NOMO-1 treated with dmso at 0.1 percent for 144 hours (cell line): Measurements from ENCODE around the gene ZEB2.

Source experiments
- DNase-seq: peaks from one replicate; lab custom pipeline; 2025; ENCODE audit not compliant: unreplicated experiment; lab: John Stamatoyannopoulos, UW

Gene ZEB2

DNA sequence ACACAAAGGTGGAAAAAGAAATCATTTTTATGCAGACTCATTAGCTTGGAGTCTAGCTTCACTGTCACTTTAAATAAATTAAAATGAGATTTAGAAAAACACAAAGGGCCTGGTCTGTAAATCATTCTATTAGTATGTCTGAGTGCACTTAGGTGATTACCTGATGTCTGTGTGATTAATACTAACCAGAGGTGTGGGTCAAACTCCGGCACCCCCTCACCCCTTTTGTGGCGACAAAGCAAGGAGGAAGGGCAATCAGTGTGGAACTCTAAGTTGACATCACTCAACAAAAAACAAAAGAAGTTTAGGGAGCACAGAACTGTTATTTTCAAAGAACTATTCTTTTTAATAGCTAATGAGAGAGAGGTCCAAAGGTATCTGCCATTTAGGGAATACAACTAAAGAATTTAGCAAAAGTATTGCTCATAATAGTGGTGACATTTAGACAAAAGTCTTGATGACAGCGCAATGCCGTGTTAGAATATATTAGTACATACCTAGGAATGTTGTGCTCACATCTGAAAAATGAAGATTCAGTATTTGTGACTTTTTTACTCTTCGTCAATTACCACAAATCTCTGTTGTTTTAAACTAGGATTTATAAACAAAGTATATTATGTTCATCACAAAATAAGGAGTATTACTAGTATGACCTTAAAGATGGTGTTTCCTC lies 66.3 kb downstream of the ZEB2 start:
- DNase-seq: no peak

DNA sequence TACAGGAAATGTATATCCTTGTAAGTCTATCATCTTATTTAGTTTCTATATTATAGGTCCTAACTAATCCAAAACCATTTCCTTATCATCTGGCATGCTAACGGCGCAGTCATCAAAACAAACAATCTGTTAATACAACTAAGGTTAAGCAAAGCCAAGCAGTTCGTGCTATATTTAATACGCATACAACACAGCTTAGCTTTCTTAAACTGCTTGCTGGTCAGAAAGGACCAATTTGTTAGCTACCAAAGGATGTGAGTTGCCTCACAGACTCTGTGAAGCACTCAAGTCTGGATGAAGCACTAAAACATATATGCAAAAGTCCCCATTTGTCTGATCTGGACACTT lies 67.0 kb downstream of the ZEB2 start:
- no peak for DNase-seq

DNA sequence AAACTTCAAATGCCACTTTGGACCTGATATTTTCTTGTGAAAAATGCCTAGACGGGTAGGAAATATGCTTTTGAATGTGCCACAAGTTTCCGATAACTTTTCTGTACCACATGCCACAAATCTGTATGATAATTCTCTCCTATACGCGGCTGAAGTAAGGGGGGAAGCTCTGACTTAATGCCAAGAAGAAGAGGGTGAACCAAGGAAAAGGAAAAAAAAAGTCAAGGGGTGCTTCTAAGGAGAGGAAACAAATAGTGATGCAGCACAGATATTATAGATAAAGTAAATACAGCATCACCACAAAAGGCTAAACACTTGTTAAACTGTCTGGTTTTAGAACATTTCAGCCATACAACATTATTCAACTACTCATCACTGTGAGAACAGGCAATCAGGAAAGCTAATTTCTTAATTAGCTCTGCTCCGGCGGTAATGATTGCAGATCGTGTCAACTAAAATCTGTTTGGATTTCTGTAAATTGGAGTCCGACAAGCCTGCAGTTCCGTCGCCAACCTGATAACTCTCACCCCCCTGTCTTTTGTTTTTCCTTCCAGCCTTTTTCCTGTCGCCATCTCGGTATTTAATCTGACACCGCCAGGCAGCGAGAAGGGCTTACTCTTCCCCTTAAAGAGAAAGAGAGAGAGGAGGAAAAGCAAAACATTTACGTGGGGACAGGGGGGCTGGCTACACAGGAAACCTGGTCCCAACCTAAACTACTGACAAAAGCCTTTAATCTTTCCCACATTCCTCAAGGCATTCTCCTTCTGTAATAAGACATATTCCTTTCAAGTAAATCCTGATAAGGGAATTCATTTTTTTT lies 67.5 kb downstream of the ZEB2 start:
- DNase-seq: no peak

DNA sequence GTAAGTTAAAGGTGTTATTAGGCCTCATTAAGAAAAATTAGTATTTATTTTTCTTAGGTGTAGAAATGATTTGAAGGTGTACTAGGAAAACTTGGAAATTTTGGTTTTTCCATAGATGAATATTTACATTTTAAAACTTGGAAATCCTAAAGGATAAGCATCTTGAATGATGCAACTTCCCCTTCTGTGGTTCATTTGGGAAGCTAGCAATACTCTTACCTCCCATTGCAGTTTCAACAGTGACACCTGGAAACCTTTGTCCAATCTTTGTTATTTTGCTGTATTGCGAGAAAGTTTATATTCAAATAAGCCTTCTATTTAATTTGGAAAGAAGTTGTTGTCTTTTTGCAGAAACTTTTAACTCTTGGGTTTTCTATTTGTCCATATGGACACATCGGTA lies 68.5 kb downstream of the ZEB2 start:
- DNase-seq: no peak

DNA sequence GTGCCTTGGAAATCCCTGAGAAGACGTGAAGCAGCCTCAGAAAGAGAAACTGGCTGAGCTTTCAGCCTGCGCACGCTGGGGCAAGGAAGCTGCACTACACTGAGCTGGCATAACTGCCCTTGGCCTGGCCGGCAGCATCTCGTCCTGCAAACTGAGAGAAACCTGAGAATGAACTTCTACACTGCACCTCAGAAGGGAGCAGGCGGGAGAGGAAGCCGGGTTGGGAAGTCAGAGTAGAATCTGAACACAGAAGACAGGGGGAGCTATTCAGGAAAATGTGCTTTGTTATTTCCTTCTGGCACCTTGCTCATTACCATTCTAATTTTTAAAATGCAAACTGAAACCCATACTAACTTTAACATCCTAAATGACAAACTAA lies 70.9 kb downstream of the ZEB2 start:
- no peak for DNase-seq

DNA sequence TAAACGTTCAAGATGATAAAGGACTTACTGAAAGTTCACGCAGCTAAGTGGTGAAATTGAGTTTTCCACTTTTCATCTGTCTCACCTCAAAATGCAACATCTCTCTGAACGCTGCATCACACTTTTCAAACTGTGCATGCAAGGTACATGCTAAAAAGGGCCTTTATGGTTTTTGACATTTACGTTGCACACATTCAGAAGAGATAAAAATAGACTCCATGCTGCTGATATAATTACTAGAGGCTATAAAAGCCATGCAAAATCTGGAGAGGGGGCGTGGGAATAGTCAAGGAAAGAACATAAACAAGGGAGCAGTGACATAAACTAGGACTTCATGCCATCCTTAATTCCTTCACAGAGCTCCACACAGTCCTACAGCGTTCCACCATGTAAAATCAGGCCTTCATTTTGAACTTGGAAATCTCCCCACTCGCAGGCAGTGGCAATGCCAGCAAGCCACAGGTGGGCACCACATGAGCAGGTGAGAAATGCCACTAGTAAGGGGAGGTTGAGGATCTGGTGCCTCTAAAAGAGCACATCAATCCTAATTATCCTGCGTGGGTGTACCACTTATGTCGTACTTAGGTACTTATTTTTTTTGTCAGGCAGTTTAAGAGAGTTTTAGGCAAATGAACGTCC lies 71.4 kb downstream of the ZEB2 start:
- no peak for DNase-seq

DNA sequence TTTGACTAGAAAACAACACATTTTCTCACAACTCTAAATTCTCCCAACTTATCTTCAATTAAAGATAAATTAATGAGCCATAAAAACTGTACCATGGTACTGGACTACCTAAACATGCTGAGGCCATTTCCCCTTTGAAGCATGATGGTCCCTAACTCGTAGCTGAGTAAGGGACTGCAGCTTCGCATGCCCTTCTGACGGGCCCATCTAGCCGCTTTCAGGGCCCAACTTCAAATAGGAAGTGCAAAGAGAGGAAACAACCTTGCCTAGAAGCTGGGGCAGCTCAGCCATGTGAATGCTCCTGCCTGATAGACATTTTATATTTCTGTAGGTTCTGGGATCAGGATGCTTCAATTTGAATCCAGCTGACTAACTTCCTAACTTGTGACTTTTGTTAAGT lies 72.4 kb downstream of the ZEB2 start:
- DNase-seq: no peak

DNA sequence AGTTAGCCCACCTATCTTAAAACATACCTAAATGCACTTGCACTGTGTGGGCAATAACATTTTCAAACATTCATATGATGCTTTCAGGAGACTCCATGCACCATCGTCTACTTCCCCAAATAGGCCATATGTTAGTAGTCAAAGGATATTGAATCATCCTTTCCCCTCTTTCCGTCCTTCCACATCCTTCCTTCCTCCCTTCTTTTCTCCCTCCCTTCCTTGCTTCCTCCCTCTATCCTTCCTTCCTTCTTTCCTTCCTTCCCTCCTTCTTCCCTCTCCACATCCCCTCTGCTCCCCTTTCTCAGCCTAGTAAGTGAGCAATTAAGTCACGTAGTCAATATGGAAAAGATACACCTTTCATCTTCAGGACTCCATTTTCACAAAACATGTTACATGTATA lies 73.8 kb downstream of the ZEB2 start:
- DNase-seq: no peak

DNA sequence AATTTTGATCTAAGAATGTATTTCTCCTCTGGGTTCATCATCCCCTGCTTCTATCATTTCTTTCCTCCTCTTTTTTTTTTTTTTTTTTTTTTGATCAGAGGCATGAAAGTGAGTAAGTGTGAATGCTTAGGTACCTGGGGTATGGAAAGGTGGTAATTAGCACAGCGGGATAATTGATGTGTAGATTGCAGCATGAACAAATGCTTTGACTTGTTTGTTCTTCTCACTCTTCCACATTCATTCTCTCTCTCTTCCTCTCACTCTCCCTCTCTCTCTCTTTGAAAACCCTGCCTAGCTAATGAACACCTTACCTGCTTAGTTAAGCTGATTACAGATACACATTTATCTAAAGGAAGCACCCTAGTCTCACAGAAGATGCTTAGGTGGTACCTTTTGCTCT lies 74.7 kb downstream of the ZEB2 start:
- DNase-seq: no peak

DNA sequence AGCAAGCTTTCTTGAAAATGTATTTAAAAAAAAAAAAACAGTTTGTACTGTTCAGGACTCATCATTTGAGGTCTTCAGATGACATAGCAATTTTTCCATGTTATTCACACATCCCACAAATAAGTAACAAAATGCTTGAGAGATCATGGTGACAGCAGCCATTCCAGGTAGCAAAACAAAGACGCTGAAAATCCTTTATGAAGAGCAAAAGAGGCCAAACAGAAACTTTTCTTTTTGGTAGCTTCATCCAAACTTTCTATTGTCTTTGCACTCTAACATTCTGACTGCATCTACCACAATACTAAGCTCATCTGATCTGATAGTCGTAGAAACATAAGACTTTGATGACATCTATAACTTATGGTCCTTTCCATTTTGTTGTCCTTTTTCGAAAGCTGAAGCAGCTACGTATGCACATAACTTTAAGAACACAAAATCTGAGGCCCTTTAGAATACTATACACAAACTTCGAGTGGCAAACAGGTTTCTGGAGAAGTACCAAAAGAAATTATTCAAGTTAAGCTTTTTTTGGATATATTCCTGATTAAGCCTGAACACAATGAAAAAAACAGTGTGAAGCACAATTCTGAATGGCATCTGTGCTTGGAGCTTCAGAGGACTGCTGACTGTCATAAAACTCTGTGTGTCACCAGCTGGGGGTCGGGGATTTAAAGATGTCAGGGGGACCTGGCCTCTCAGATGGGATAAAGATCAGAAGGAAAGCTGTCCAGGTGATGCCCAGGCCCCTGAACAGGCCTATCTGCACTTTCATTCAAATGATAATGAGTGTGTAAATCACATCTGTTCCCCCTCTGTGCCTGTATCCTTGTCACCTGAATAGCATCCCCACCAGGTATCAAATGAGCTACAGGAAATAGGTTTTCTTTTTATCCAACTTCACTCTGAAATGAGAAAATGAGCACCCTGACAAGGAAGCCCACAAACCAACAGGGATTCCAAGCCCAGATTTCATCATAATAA lies 75.8 kb downstream of the ZEB2 start:
- no peak for DNase-seq

DNA sequence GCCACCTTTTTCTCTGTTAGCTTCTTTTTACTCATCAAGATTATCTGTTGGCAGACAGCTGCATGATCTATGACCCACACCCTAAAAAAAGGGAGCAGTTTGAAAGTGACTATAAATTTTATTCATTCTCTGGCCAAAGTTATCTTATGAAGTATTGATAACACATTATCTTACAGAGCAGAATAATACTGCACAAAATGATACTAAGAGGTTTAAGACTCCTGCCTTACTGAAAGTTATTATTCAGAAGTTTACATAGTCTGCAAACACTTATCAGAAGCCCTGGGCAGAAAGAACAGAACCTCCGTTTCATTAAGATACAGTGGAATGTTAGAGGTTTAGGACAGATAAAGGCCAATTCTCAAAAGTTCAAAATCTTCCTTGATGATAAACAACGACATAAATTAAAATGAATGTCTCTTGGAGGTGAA lies 78.2 kb downstream of the ZEB2 start:
- DNase-seq: no peak

DNA sequence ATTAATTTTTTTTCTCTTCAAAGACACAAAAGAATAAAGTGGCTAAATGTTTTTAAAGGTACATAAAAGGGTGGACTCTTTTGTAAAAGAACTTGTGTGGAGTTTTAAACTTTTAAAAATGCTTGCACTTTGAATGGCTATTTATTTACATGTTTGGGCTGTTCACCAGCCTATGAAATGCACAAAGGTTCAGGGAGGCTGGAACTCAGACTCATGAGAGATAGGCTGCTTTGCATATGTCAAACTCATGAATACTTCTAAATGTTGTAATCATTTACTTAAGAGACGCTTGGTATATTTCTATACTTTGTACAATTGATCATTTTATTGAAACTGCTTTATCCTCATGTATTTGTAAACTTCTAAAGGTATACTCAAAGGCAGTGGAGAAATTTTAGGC lies 79.9 kb downstream of the ZEB2 start:
- DNase-seq: no peak

DNA sequence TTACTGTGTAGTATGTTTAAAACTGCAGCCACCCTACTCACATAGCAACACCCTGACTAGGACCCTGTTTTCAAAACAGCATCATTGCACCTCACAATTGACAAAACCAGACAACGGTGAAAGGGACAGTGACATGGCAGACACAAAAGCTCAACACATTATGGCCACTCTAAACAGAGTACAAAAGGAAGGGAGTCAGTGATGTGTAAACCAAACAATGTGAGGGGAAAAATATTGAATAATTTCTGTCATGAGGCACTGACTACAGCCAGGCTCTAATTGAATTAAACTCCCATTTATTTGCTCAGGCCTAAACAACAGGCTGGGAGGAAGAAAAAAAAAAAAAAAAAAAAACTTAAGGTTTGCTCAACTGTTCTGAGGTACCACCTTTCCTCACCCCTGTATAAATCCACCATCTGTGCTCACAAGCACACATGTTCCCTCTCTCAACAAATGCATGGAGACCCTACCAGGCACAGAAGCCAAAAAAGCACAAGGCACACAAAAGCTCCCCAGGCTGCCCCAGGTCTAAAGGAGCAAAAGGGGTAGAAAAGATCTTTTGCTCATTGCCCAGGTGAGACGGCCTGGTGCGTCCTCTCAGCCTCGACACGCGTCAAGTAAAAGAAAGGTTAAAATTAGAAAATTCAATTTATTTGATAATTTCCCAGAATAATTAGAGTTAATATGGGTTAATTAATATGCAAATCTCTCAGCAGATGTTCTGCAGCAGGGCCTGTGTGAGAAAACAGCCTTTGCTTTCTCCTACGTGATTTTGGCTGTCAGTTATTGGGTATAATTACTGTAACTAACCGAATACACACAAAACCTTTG lies 80.9 kb downstream of the ZEB2 start:
- DNase-seq: no peak

DNA sequence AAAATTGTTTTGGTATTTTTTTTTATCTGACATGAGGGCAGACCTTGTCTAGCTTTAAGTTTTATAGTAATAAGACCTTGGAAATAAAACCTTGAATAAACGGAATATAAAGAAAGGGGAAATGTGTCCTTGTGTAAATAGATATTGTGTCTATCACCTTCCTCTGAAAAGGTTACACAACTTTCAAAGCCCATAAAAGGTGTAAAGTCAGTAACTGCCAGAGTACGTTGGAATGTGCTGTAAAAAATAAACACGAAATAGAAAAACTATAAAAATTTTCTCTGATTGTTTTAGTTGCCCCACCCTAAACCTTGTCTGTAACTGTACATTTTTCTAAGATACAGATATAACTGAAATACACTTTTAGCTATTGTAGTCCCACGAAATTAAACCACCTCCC lies 82.3 kb downstream of the ZEB2 start:
- peak; percentile 6 for DNase-seq

DNA sequence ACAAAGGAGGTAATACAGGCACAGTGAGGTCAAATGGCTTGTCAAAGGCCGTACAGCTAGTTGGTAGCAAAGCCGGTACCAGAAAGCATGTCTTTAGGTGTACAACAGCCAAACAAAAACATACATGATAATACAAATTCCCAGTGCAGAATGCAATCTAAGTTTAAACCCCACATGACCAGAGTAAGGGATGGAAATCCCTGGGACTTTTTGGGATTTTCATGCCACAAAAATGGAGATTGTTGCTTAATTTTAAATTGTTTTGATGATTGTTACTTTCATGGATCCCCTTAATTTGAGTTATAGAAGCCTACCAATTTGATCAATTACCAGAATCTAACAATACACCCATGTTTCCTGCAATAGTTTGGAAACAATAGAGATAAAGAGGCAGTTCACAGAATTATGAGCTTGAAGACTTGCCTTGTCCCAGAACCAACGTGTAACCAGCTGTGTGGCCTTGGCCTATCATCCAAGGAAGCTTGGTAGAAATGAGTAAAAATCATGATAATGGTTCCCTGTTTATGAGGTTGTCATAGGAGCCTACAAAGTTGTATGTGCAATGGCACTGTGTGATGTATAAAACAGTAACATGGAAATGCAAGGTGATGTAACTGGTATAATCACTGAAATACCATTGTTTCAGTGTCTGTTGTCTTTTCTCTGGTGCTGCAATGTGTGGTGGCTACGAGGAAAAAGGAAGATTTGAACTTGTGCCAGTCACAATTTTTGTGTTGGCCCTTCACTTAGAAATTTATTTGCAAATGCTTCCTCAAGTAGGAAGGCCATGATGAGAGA lies 85.3 kb downstream of the ZEB2 start:
- no peak for DNase-seq

DNA sequence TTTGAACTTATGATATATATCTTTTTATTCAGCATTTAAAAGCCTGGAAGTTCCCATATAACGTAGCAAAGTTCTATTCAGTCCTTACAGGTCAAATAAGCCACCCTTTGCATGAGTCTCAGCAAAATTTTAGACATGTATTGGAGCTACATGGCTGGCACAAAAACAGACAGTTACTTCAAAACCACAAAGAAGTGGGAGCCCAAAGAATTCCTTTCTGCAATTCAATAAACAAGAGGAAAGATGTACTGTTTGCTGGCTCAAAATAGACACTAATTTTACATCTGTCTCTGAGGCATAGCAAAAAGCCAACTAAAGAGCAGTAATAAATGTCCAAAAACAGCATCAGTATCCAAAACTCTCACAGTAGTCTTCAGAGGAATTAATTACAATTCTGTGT lies 87.0 kb downstream of the ZEB2 start:
- no peak for DNase-seq

DNA sequence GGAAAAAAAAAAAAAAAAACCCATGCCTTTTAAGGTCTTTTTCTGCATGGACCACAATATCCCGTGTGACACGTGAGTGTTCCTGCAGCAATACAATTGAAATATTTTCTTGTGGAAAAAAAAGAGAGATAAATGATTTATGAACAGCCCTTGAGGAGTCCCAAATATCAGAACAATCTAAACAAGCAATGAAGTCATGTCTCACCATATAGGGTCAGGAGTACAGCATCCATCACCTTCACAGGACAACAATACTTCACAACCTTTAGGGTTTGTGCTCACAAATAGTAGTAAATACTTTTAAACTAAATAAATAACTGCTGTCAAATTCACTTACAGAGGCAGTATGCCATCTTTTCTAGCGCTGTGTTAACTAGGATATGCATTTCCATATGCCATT lies 87.9 kb downstream of the ZEB2 start:
- no peak for DNase-seq

DNA sequence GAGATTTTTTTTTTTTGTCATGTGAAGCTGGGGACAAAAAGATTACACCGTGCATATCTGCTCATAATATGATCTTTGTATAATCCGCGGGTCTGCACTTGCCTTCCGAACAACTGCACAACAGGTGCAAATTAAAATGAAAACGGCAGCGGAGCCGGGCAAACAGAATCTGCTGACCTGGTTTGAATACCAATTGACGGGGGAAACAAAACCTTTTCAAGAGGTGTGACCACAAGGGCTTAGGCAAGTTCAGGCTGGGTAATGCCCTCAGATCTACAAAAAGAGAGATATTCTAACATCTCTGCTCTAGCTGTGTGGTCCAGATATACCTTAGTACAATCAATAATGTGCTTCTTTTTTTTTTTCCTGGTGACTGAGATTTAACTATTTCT lies 88.5 kb downstream of the ZEB2 start:
- no peak for DNase-seq

DNA sequence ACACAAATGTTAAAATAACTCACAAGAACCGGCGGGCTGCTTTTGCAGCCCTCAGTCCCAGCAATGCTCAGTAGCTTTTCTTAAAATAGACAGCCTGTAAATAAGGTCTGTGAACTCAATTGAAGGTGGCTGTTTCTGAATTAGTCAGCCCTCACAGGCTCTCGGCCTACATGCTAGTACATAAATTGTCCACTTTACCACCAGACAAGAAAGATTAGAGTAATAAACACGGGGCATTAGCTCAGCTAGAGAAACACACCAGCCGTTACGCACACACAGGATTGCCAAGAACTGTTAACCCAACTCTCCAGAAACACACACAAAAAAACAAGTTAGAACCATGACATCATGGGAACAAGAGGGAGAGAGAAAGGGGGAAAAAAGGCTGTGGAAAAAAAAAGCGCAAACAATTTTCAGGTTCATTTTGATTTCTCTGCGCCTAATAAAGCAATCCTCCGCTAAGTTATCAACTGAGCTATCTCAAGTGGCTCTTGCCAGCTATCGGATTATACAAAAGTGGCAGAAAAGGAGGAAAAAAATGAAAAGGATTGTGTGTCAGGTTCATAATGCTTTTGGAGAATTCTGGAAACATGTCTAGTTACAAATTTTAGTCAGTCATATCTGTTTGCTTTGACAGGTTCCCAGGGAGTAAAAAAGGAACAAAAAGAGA lies 89.1 kb downstream of the ZEB2 start:
- DNase-seq: no peak
